Measurements from ENCODE around the gene CDKL2.
"Not testable (repeated sequence)": the region's sequence is repeated elsewhere in the genome, so short reads cannot be mapped to it uniquely, and the experiment has no call there.

Gene CDKL2

GRCh38 chr4:75630174-75630936 lies at the start of gene CDKL2:
CDKL2 (minus strand) TSS chr4:75630528; CDS start chr4:75625988, 4,540 bp downstream.
- peak; percentile 97 for DNase-seq

GRCh38 chr4:75678965-75679364 lies 48.6 kb upstream of the CDKL2 start:
- no peak for DNase-seq

DNA sequence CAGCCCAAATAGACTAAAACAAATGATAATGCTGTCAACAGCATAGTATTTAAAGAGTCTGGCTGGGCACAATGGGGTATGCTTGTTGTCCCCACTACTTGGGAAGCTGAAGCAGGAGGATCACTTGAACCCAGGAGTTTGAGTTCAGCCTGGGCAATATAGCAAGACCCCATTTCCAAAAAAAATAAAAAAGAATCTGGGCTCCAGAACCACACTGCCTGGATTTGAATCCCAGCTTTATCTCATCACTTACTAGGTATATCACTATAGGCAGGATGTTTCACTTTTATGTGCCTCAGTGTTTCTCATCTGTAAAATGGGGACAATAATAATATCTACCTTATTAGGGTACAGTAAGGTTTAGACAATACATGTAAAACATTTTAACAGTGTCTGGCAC lies 48.1 kb upstream of the CDKL2 start:
- DNase-seq: no peak

- DNase-seq: no peak
Observed at GRCh38 chr4:75675004-75675531, 44.7 kb upstream of the CDKL2 start.

- no peak for DNase-seq
Observed at GRCh38 chr4:75673959-75674328, 43.6 kb upstream of the CDKL2 start.

GRCh38 chr4:75673027-75673958 lies 43.0 kb upstream of the CDKL2 start, which contains the start of gene G3BP2:
G3BP2 (minus strand) TSS chr4:75673411; CDS start chr4:75662025, 11,386 bp downstream.
- DNase-seq: peak; percentile 99

GRCh38 chr4:75672461-75673026 lies 42.2 kb upstream of the CDKL2 start:
- DNase-seq: peak; percentile 93

- no peak for DNase-seq
Observed at GRCh38 chr4:75671802-75672421, 41.6 kb upstream of the CDKL2 start.

GRCh38 chr4:75668596-75668995 lies 38.3 kb upstream of the CDKL2 start:
- DNase-seq: no peak

DNA sequence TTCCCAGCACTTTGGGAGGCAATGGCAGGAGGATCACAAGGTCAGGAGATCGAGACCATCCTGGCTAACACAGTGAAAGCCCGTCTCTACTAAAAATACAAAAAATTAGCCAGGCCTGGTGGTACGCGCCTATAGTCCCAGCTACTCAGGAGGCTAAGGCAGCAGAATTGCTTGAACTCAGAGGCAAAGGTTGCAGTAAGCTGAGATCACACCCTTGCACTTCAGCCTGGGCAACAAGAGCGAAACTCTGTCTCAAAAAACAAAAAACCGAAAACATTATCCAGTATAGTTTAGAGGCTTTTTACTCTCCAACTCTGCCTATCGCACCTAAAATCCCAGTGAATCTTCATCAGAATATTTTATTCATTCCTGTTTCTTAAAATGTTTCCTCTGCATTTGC lies 37.3 kb upstream of the CDKL2 start:
- DNase-seq: not testable (repeated sequence)

- no peak for DNase-seq
Observed at GRCh38 chr4:75666299-75666698, 36.0 kb upstream of the CDKL2 start.

GRCh38 chr4:75664604-75665003 lies 34.3 kb upstream of the CDKL2 start:
- not testable (repeated sequence) for DNase-seq

DNA sequence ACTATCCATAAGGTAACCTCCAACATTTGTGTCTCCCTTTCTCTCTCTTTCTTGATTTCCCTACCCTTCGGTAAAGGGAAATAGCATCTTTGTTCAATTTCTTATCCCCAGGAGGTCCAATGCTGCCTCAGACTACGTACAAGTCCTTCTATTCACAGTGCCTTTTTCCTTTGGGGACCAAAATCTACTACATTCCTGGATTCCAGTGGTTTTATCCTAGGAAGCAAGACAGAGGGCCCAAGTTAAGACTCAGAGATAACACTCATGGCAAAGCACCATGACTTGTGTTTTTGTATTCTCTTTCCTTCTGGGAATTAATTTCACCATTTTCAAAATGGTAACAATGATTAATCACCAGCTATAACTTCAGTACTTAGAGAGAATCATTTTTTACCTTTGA lies 32.3 kb upstream of the CDKL2 start:
- DNase-seq: no peak

DNA sequence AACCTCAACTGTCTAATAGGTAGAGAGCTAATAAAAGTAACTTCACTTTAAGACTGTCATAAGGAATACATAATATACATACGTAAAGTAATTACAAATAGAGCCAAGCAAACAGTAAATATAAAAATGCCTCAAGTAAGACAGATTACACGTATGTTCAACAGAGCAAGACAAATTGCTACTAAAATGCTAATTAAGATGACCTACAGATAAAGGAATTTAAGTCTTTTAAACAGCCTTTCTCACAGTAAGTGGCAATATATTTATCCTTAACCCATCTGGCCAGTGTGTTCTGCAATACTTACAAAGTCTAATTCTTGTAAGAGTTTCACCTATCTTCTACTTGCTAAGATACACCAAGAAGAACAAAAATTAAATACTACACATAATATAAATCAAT lies 30.2 kb upstream of the CDKL2 start:
- no peak for DNase-seq

DNA sequence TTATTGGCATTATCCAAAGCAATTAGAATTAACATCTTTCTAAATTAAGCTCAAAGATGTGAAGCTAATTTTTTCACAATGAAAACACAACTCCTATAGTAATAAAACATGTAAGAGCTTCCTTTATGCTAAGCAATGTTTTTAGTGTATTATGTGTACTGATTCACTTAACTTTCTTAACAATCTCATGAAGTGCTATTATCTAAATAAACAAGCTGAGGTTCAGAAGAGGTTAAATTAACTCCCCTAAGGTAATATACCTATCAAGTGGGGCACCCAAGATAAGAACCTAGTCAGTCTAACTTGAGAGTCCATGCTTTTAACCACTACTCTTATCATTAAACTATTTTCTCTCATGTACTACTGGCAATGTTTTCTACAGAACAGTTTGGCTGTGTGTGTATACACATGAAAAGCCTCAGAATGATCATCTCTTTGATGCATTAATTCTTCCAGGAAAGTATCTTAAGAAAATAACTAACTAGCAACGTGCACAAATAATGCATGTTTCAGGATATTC lies 29.2 kb upstream of the CDKL2 start:
- no peak for DNase-seq

GRCh38 chr4:75658876-75659275 lies 28.5 kb upstream of the CDKL2 start:
- DNase-seq: no peak

GRCh38 chr4:75655562-75655961 lies 25.2 kb upstream of the CDKL2 start:
- no peak for DNase-seq

- no peak for DNase-seq
Observed at GRCh38 chr4:75654905-75655304, 24.6 kb upstream of the CDKL2 start.

DNA sequence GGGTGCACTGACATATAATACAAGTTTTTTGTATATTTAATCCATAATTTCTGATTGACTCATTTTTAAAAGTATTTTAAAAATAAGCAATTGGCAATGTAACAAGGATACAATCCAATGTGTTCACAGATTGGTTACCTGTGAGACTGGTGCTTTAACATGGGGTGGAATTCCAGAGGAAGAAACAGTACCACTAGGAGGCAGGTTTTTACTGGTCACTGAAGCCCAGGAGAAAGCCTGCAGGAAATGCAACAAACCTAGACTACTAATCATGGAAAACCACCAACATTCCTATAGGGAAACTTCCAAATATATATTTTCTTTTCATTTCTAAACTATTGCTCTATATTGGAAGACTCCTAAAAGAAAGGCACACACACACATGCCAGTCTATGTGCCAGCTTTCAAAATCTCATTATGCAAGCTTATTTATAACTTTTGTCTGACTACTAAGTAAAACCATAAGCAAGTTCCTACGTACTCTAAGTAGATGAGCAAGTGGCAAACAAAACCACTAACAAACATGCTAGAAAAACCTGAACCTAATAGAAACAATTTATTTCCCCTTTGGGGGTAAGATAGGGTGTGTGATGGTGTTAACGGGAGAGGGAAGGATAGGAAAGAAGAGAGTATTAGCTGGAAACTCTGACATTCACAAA lies 23.6 kb upstream of the CDKL2 start:
- DNase-seq: no peak

DNA sequence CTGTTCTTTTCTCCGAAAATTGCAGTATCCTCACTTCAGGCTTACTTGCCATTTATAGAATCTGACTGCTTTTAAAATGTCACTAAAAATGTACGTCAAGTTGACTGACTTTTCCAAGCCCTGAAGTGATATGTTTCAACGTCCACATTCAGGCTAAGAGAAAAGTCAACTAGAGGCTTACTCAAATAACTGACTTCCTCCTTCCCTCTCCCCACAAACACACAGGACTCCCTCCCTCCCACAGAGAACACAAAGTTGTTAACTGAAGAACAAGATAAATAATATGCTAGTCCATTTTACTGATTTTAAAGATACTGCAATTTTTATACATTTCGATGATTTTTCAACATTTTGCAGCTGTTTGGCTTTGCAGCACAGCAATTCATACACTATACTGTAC lies 13.8 kb upstream of the CDKL2 start:
- no peak for DNase-seq

DNA sequence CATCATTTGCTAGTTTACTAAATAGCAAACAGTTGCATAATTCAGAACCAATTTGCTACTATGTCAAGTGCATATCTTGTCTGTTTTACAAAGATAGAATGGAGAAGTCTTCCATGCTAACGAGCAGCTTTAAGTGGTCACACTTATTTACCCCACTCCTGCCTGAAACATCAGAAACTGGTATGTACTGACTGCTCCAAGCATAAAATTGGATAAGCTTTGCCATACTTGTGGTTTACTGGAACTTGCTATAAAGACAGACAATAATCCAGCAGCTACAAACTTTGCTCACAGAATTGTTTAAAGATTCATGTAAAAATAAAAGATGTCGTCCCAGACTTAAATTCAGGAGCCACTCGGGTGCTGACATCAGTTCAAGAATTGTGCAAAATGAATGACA lies 13.3 kb upstream of the CDKL2 start:
- no peak for DNase-seq

DNA sequence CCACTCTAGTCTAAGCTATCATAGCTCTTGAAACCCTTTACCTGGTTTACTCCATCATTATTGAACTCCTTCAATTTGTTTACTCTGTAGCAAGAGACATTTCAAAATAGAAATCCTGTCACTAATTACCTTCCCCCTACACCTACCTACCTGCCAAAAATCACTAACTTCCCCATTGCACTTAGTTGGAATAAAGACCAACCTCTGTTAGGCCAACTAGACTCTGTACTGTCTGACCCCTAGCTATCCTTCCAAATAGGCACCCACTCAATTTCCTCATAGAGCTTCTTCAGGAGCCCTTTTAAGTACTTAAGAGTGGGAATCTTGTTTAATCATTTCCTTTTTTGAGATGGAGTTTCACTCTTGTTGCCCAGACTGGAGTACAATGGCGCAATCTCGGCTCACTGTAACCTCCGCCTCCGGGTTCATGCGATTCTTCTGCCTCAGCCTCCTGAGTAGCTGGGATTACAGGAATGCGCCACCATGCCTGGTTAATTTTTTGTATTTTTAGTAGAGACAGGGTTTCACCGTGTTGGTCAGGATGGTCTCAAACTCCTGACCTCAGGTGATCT lies 8.9 kb upstream of the CDKL2 start:
- no peak for DNase-seq

Data from activated effector memory CD4-positive, alpha-beta T cell treated with anti-CD3 and anti-CD28 coated beads, Interleukin-2, amount 50 U/mL, for 16 hours (primary cell).